Lower leg skin (tissue), 3 donors: ENCODE measurements around the gene DVL1.

Source experiments
- CTCF ChIP-seq, 3 donors: fragments of 450-650 bp; IDR thresholded peaks; one replicate each; pipeline ENCODE4 v1.5.1; 2016; ENCODE audit warnings: antibody characterized with exemption in 3 of 3, mild to moderate bottlenecking in 3 of 3, moderate library complexity in 2 of 3
- POLR2A ChIP-seq, 2 donors: fragments of 450-650 bp; IDR thresholded peaks; one replicate each; pipeline ENCODE4 v1.6.1; 2016 to 2017; ENCODE audit warnings: antibody characterized with exemption in 2 of 2, mild to moderate bottlenecking in 1 of 2, moderate library complexity in 1 of 2

GRCh38 chr1:1296070-1297061, 52.9 kb downstream of the DVL1 start:
- TF ChIP-seq CTCF (IDR thresholded peaks at IDR 0.05) (no peak), POLR2A (IDR thresholded peaks at IDR 0.05) (no peak)
